ENCODE measurements around the gene RBP5.
"Not testable (repeated sequence)": the region's sequence is repeated elsewhere in the genome, so short reads cannot be mapped to it uniquely, and the experiment has no call there.

RBP5 gene

DNA sequence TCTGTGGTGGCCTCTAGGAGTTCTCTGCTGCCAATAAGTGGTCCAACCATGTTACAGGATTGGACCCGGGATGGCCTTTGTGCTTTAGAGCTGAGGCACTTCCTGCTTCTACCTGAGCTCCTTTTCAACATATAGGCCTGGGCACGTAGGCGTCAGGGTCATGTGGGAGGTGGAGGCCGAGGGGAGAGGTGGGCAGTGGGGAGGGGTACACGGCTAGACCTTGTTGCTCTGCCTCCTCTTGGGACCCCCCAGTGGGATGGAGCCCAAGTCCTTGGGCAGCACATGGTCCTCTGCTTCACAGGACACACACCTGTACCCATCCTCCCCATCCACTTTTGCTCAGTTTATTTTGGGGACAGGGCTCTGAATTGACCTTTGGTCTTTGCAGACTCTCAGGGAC is 7.4 kb downstream of the RBP5 start:
- no peak for DNase-seq

DNA sequence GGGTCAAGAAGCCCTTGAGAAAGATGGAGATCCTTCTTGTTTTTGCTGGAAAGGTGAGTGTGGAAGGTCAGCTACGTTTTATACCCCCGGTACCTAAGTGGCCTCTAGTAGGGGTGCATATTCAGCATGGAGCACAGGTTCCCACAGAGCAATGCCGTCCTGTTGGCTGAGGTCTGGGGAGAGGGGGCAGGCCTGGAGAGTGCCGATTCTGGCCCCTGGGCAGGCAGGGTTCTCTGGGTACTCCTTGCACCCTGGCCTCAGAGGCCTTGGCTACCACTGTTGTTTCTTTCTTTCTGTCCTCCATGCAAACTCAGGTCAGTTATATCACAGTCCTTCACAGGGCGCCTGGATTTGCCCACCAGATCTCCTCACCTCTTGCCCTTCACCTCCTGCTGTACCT is 8.5 kb downstream of the RBP5 start:
- no peak for DNase-seq

DNA sequence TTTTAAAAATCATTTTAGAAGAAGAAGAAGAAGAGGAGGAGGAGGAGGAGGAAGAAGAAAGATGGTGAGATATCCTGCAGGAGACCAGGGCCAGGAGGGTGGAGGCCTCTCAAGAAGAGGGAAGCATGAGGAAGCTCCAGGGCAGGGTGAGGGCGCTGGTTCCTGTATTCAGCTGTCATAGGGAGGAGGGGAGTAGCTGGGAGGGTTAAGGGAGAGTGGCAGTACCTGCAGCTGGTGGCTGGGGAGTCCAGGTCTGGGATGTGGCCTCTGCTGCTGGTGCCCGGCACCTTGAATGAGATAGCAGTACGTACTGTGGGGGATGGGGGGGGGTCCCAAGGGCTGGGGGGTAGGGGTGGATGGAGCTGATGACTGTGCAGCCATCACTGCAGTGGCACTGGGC is 9.8 kb downstream of the RBP5 start:
- DNase-seq: no peak

DNA sequence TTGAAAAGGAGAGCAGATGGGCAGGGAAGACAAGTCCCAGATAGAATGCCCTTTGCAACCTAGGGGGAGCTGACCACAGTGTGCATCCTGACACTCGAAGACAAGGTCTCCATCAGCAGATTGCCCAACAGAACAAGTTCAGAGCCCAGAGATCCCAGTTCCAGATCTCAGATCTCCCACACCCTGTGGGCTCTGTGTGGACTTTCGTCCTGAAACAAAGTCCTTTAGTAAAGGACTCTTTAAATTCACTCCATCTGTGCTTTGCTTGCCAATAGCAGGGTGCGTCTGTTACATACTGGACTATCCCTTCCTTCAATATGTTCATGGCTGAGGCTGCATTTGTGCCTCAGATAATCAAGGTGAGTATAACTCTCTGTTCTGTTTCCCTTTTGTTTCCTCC is 11.0 kb downstream of the RBP5 start:
- DNase-seq: no peak

DNA sequence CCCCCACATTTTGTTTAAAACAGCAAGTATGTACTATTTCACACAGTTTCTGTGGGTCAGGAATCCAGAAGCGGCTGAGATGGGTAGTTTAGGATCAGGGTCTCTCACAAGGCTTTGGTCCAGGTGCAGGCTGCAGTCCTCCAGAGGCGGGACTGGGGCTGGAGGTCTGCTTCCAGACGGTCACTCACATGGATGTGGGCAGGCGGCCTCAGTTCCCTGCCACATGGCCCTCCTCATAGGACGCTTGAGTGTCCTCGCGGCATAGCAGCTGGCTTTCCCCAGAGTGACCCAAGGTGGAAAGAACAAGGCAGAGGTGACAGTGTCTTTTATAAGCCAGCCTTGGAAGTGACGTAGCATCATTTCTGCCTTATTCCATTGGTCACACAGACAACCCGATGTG is 11.8 kb downstream of the RBP5 start:
- DNase-seq: no peak

DNA sequence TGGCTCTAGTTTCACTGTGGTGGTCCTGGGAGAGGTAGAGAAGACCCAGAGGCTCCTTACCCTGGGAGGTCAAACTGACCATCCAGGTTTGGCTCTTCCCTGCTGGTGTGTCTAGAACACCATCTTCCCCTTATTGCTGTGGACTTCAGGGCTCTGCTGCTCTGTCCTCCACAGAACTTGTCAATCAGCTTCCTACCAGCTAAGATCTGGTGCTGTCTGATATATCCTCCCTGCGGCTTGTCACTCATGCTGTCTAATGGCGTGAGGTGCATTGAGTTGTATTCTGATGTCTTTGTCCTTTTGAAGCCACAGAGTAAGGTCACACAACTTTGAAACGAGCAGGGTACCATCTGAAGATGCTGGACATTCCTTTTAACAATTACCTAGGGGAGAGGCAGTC is 12.5 kb downstream of the RBP5 start:
- DNase-seq: no peak

DNA sequence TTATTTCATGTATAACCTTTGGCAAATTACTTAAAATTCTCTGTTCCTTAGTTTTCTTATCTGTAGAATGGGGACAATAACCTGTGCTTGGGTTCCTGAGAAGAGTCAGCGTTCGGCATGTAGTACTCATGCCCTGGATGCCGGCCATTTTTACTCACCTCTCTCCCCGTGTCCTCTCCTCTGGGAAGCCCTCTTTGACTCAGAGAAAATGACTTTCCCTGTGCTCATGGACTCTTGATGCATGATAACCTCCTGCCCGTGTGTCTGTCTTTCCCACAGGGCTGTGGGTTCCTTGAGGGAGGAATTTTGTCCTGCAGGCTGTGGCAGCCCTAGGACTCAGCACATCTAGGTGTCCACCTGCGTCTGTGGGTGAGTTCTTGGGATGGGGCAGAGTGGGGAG is 13.8 kb downstream of the RBP5 start:
- no peak for DNase-seq

DNA sequence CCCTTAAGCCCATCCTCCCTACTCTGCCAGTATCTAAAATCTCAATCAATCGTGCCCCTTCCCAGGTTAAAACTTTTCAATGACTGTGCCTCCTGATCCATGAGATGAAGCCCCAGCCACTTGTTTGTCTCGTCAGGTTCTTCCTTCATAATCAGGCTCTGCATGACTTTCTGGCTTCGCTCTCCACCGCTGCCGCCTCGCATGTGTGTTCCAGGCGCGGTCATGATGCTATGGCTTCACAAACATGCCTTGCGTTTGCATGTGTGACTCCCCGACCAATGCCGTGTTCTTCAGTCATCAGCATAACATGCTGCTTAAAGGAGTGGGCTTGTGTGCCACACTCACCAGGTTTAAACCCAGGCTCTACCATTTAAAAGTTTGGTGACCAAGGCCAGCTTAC is 14.7 kb downstream of the RBP5 start:
- DNase-seq: no peak

DNA sequence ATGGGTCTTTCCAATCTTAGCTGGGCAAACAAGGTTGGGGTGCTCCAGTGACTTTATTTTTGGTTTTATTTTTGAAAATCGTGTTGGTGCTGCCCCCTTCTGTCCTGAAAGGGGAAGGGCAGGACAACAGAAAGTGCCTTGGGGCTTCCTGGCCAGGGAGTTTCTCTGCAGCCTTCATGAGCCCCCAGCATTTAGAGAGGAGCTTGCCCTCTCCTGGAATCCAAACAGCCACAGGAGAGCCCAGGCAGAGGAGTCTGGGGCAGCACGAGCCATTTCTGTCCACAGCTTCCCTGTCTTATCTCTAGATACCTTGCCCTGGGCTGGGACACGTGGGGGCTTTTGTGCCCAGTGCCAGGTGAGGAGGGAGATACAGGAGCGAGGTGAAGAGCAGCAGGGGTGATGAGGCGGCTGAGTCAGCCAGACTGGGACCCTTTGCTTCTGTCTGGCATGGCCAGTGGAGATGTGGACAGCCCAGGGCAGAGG is 15.3 kb downstream of the RBP5 start:
- DNase-seq: peak in 1 of 4 experiments; percentile 6

DNA sequence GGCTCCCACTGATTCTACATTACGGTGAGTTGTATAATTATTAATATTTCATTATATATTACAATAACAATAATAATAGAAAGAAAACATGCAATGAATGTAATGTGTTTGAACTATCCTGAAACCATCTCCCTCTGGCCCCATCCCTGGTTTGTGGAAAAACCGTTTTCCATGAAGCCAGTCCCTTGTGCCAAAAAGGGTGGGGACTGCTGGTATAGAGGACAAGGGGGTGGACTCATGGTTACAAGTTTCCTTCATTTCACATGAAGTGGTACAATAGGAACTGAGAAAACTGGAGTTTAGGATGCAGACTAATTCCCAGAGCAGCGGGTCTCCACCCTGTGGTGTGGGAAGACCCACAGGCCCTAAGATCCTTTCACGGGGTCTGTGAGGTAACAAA is 16.6 kb downstream of the RBP5 start:
- DNase-seq: no peak

DNA sequence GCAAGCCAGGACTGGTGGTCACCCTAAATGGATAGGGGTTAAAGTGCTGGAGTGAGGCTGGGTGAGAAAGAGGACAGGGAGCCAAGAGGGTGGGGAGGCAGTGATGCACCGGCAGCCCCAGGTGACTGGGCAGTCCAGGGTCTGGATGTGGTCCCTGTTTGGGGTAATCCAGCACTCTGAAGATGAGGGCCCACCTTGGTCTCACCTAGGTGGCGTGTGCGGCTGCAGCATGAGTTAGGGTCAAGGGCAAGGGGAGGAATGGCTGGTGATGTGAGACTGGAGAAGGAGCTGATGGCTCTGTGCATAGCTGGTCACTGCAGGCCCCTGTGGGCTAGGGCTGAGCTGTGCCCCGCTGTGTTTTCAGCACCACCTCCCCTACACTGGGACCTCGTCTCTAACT is 18.0 kb downstream of the RBP5 start:
- no peak for DNase-seq

DNA sequence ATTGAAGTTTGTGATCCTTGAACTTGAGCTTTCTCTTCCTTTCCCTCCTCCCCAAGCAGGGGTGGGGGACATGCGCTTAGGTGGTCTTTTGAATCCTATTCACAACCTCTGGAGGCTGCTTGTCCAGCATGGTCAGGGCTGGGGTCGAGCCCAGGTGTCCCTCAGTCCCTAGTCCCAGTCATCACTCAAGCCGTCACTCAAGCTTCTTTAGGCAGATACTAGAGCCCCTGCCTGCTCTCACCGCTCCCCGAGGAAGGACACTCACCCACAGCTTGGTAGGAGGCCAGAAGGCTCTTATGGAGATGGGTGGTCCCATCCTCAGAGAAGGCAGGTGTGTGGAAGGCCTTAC is 19.1 kb downstream of the RBP5 start:
- no peak for DNase-seq

DNA sequence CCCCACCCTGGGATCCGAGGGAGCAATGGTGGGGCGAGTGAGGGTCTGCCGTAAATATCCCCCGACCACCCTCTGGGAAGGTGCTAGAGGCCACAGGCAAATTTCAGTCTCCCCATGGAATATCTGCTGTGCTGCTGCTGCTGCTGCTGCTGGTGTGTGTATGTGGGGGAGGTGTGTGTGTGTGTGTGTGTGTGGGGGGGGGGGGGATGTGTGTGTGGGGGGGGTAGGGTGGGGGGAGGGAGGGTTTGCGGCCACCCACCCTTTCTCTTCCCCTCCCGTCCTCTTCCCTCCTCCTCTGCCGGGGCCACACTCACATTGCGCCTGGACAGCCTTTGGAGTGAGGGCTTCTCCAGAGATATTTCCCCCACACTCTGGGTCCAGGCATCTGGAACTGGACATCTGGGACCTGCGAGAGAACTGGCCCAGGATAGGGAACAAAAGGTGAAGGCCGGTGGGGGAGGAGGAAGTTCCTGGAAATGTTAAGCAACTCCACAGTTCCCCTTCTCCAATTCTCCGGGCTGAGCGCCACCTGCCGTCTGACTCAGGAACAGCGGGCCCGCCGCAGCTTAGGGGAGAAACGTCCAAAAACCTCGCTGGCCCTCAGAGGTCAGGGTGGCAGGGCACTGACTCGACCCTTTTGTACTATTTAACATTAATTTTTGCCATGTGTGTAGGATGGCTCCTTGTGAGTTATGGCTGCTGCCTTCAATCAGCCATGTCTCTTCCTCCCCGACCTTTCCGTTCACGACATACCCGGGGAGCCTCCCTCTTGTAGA is 19.7 kb downstream of the RBP5 start, which contains the start of gene C1RL:
Gene C1RL (minus strand): TSS at position 419 of the 776 bp plus-strand sequence. CDS start 34 bp downstream, at position 385.
- peak; percentile 49 to 87 (median 70) for DNase-seq

DNA sequence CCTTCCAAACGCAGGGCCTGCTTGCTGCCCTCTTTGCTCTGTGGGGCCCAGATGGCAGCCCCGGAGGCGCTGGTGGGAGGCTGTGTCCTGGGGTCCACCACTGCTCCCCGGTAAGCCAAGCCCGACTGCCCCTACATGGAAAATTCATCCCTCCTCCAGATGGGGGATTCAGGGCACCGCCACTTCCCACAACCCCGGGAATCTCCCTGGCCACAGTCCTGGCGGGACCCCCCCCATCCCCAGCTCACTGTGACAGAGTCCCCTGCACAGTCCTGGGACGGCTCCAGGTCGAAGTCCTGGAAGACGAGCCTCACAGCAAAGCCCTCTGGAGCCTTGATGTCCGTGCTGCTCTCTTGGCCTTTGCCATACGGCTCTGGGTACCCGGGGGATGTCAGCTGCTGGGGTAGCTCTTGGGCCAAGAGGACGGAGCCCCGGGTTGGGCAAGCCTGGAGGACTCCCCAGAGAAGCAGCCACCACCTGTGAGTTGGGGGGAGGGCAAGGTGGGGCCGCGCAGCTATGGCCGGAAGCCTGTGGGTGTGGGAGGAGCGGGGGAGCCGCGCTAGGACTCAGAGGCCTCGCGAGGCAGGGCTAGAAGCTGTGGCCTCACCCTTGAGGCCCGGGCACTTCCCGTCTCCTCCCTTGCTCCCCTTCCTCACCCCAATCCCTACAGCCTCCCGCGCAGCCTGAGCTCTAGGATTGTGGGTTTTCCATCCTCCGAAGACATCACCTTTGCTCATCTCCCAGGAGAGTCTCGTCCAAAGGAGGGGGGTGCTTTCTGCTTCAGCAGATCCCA is 20.5 kb downstream of the RBP5 start:
- peak; percentile 43 to 63 (median 44) for DNase-seq

DNA sequence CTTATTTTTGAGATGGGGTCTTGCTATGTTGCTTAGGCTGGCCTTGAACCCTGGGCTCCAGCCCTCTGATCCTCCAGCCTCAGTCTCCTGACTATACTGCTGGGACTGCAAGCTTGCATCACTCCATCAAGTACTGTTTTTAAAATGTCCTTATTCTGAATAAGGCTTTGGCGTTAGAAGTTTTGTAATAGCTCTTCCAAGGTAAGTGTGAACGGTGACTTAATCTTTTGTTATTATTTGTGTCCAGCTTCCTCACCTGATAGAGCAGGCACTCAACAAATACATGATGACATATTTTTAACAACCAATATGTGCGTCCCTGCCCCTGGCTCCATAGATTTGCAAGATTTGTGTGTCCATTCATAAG is 21.1 kb downstream of the RBP5 start:
- DNase-seq: no peak

DNA sequence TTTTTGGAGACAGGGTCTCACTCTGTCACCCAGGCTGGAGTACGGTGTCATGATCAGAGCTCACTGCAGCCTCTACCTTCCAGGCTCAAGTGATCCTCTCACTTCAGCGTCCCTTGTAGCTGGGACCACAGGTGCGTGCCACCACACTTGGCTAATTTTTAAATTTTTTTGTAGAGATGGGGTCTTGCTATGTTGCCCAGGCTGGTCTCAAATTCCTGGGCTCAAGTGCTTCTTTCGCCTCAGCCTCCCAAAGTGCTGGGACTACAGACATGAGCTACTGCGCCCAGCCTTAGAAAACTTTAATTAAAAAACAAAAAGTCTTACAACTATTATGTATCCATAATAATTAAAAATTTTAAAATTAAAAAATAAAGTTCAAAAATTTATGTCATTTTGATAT is 21.5 kb downstream of the RBP5 start:
- not testable (repeated sequence) for DNase-seq

DNA sequence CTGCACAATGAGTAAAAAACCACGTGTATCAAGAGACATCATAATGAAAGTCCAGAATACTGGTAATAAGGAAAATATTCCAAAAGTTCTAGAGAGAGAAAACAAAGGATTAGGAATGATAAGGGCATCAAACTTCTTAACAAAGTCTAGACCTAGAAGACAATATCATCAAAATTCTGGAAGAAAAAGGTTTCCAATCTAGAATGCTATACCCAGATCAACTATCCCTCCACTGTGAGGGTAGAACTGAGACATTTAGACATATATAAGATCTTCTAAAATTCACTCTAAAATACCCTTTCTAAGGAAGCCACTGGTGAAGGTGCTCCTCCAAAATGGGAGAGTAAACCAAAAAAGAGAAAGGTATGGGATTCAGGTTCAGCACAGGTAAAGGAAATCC is 22.6 kb downstream of the RBP5 start:
- no peak for DNase-seq

DNA sequence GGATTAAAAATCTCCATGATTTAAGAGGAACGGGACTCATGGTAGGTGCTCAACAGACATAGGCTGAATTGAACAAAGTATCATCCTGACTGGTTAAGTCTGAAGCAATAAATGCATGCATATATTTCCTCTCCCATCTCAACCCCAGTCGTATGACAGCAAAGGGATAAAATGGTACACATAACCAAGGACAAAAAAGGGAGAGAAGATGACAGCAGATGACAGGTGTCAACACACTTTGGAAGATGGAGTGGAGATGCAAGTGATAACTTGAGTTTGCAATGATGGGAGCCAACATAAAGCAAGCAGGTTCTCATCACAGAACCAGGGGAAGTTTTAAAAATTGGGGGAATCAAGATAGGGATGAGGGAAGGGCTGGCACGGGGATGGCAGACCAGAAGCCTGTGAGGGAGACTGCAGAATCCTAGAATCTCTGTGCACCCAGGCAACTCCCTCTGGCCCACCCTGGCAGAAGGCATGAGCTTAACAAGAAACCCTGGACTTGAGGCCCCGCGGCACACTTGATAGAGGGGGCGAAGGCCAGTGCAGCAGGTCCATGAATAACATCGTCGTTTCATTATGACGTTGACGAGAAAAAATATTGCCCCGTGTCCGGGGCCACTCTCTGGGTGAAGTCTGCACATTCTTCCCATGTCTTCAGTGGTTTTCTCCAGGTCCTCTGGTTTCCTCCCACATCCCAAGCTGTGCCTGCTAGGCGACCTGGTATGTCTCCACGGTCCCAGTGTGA is 24.7 kb downstream of the RBP5 start:
- no peak for DNase-seq

DNA sequence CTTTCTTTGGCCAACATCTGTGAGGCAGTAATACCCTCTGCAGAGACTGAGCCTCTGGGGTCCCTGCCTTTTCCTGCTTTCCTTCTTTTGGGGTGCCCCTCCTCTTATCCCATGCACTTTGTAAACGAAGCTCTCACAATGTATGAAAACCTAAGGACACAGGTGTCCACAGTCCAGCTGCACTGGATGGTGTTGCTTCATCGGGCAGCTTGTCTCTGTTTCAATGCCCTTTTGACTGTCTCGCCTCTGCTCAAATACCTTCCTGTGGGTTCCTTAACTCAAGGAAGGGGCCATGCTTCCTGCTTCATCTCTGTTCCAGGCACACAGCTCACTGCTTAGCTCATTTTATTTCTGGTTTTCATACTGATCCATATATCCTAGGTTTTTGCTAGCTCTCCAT is 26.1 kb downstream of the RBP5 start:
- DNase-seq: no peak

DNA sequence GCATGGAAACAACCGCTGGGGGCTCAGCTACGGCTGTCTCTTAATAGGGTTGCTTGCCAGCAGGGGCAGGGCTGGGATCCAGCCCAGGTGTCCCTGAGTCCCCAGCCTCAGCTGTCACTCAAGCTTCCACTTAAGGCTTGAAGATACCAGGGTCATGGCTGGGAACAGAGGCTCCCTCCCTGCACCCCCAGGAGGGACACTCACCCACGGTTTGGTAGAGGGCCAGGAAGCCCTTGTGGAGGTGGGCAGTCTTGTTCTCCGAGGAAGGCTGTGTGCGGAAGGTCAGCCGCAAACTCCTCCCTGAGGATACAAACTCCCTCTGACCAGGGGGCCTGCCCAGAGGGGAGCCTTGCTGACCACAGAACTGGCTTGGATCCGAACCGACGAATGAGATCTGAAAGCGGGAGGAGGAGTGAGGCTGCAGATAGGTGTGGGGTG is 27.0 kb downstream of the RBP5 start:
- DNase-seq: no peak

DNA sequence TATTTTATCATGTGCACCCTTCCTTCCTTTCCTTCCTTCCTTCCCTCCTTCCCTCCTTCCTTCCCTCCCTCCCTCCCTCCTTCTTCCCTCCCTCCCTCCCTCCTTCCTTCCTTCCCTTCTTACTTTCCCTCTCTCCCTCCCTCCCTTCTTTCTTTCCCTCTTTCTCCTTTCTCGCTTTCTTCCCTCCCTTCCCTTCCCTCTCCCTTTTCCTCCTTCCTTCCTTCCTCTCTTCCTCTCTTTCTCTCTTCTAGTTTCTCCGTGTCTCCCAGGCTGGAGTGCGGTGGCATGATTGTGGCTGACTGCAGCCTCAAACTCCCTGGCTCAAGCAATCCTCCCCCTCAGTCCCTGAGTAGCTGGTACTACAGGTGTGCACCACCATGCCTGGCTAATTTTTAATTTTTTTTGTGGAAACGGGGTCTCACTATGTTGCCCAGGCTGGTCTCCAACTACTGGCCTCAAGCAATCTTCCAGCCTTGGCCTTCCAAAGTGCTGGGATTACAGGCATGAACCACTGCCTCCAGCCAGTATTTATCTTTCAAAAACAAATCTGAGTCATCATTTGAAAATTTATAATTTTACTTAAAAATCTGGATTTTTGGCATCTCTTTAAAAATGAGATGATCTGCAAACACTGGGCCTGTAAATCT is 27.5 kb downstream of the RBP5 start:
- DNase-seq: no peak

DNA sequence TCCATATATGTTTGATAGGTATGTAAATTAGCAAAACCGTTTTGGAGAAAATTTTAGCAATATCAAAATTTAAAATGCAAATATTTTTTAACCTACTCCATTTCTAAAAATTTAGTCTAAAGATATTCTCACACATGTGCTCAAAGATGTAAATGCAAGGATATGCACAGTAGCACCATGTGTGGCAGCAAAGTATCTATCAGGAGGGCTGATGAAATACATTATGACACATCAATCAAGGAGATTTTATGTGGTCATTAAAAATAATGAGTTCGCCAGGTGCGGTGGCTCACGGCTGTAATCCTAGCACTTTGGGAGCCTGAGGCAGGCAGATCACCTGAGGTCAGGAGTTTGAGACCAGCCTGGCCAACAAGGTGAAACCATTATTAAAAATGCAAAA is 28.4 kb downstream of the RBP5 start:
- no peak for DNase-seq

Data from activated CD4-positive, CD25-positive, alpha-beta regulatory T cell (primary cell).